GM21360 (cell line): ENCODE data around the gene MAP3K19.
"Not testable (repeated sequence)": the region's sequence is repeated elsewhere in the genome, so short reads cannot be mapped to it uniquely, and the experiment has no call there.

Experiments
- ATAC-seq: cut with Tn5 transposase; IDR thresholded peaks from one replicate; pipeline ENCODE4 v1.9.1; 2021; ENCODE audit warnings: mild to moderate bottlenecking, moderate library complexity; ENCODE audit not compliant: unreplicated experiment

MAP3K19 gene, protein sequence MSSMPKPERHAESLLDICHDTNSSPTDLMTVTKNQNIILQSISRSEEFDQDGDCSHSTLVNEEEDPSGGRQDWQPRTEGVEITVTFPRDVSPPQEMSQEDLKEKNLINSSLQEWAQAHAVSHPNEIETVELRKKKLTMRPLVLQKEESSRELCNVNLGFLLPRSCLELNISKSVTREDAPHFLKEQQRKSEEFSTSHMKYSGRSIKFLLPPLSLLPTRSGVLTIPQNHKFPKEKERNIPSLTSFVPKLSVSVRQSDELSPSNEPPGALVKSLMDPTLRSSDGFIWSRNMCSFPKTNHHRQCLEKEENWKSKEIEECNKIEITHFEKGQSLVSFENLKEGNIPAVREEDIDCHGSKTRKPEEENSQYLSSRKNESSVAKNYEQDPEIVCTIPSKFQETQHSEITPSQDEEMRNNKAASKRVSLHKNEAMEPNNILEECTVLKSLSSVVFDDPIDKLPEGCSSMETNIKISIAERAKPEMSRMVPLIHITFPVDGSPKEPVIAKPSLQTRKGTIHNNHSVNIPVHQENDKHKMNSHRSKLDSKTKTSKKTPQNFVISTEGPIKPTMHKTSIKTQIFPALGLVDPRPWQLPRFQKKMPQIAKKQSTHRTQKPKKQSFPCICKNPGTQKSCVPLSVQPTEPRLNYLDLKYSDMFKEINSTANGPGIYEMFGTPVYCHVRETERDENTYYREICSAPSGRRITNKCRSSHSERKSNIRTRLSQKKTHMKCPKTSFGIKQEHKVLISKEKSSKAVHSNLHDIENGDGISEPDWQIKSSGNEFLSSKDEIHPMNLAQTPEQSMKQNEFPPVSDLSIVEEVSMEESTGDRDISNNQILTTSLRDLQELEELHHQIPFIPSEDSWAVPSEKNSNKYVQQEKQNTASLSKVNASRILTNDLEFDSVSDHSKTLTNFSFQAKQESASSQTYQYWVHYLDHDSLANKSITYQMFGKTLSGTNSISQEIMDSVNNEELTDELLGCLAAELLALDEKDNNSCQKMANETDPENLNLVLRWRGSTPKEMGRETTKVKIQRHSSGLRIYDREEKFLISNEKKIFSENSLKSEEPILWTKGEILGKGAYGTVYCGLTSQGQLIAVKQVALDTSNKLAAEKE (N-terminal part only)

GRCh38 chr2:135047300-135047699 is at the start of gene MAP3K19:
Gene MAP3K19, minus strand, starts transcription at chr2:135047447. Its CDS starts 22,800 bp downstream, at chr2:135024647.
- ATAC-seq: no peak

- ATAC-seq: no peak
Measured at GRCh38 chr2:135096665-135097446, 49.6 kb upstream of the MAP3K19 start.

DNA sequence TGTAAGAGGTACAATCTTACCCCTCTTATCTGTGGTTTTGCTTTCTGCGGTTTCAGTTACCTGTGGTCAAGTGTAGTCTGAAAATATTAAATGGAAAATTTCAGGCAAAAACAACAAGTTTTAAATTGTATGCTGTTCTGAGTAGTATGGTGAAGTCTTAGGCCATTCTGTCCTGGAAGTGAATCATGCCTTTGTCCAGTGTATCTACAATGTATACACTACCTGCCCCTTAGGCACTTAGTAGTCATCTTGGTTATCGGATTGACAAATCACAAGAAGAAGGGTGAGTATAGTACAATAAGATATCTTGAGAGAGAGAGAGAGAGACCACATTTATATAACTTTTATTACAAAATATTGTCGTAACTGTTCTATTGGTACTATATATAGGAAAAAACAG is 48.3 kb upstream of the MAP3K19 start:
- ATAC-seq: no peak

DNA sequence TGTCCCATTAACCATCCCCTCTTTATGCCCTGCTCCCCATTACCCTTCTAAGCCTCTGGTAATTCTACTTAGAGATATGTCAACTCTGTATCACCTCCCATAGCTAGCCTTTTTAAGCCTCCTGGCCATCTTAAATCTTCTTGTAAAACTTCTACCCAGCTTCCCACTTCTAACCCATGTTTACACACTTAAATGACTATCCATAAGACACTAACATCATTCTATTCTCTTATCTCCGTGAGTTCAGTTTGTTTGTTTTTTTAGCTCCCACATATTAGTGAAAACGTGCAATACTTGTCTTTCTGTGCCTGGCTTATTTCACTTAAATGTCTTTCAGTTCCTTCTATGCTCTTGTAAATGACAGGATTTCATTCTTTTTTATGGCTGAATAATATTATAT is 47.3 kb upstream of the MAP3K19 start:
- no peak for ATAC-seq

GRCh38 chr2:135093670-135094330 is 46.6 kb upstream of the MAP3K19 start:
- no peak for ATAC-seq

DNA sequence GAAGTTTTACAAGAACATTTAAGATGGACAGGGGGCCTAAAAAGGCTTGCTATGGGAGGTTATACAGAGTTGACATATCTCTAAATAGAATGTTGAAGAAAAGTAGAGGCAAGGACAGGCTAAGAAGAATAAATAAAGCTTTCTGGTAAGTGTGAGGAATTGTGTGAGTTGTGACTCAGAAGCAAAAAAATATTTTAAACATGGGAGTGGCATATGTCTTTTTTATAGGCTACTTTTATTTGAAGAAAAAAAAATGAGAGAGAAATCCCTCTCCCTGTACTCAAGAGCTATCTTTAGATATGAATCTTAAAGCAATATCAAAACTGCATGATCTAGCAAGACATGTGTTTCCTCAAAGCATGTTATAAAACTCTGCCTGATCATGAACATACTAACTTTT is 45.9 kb upstream of the MAP3K19 start:
- ATAC-seq: no peak

DNA sequence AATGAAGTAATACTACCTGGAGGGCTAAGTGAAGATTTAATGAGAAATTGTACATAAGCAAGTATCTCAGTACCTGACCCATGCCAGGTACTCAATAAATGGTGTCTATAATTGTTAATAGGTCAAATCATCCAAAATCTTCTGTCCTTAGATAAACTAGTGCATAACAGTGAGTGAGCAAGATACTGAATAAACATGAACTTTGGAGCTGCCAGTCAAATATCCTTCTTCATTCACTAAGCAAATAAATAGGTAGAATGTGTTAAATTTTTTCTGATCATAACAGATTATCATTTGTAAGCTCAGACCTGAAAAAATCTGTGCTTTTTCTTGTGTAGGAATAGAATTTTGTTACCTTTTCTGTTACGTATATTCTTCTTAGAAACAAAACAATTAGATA is 44.4 kb upstream of the MAP3K19 start:
- ATAC-seq: no peak

GRCh38 chr2:135089597-135089996 is 42.4 kb upstream of the MAP3K19 start:
- not testable (repeated sequence) for ATAC-seq

GRCh38 chr2:135086222-135086621 is 39.0 kb upstream of the MAP3K19 start:
- ATAC-seq: no peak

- no peak for ATAC-seq
Measured at GRCh38 chr2:135078417-135078816, 31.2 kb upstream of the MAP3K19 start.

- ATAC-seq: no peak
Measured at GRCh38 chr2:135076556-135076955, 29.3 kb upstream of the MAP3K19 start.

DNA sequence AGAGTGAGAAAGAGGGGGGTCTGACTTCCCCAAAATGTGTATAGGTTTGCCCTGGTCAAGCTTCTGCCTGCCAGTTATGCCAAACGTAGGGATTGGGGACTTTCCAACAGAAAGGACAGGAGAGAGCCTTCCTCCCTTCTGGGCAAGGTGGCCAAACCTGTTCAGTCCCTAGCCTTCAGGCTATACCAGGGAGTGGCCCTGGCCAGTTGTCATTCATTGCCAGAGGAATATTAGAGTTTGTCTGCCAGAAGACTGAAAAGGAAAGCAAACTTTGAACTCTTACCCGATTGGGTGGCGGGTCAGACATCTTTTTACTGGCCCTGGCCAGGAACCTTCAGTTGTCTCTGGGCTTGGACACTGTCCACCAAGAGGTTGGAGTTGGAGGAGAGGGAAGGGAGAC is 27.0 kb upstream of the MAP3K19 start:
- no peak for ATAC-seq

GRCh38 chr2:135072125-135072997 is 25.1 kb upstream of the MAP3K19 start:
- no peak for ATAC-seq

- no peak for ATAC-seq
Measured at GRCh38 chr2:135066710-135067109, 19.5 kb upstream of the MAP3K19 start.

DNA sequence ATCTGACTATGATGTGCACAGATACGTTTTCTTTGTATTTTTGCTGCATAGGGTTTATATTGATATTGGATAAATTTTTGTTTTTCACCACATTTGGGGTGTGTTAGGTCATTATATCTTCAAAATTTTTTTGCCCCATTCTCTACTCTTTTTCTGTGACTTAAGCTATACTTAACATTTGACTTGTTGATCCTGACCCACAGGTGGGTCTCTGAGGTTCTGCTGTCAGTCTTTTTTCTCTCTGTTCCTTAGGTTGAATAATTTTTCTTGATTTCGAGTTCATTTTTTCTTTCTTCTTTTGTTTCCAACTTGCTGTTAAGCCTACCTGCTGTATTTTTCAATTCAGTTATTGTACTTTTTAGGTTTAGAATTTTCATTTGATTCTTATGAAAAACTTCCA is 16.9 kb upstream of the MAP3K19 start:
- ATAC-seq: no peak

GRCh38 chr2:135063210-135063609 is 16.0 kb upstream of the MAP3K19 start:
- no peak for ATAC-seq

DNA sequence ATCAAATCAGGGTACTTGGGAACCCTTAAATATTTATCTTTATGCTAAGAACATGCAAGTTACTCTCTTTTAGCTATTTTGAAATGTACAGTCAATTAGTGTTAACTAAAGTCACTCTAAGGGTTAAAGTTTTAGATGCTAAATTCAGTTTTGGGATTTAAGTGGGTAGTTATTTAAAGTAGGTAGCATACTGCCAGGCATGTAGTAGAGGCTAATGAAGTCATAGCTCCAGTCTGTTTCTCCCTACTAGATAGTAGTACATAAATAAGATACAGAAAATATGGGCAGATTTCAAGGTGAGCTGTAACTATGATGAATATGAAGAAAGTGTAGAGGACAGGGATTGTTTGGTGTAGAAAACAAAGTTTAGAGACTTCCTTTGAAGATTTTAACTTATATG is 12.3 kb upstream of the MAP3K19 start:
- no peak for ATAC-seq

DNA sequence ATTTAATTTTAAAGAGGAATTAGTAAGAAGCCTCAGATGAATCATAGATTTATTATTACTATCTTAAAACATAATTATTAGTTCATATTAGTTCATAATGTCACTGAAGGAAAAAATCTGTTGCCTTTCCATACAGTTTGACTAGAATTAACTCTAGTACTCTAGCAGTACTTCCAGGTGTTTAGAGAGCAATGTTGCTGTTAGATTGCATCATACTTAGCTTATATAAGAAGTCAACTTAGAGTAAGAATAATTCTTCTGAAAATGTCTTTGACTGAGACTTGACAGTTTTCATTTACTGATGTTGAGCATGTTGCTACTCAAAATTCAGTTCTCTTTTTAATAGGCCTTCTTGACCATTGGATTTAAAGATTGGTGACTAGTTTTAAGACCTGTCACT is 9.5 kb upstream of the MAP3K19 start:
- ATAC-seq: no peak

DNA sequence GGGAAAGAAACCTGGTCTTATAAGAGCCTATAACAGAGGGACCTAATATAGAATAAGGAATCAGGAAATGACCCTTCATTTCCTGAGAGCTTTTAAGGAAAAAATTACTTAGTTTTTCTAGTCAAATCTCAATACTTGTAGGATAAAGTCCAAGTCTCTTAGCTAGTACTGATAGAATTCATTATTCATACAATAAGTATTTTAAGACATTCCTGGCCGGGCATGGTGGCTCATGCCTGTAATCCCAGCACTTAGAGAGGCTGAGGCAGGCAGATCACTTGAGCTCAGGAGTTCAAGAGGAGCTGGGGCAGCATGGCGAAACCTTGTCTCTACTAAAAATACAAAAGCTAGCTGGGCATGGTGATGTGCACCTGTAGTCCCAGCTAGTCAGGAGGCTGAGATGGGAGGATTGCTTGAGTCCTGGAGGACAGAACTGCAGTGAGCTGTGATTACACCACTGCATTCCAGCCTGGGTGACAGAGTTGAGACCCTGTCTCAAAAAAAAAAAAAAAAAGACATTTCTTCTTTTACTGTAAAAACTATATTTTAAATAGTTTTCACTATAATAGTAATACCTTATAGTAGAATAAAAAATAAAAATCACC is 8.0 kb upstream of the MAP3K19 start:
- no peak for ATAC-seq
